Endodermal cell (in vitro differentiated cells): ENCODE results near the gene MMP3. TPM values are rescaled to one million over a fixed set of nuclear protein-coding genes. Genes with fewer than 3 reads are reported as not detected.

Experiments
- DNase-seq: peaks from one replicate; pipeline ENCODE4 v3.0.0-alpha.2; 2017
- H3K27ac ChIP-seq: 2 replicates; pipeline ENCODE4 v1.5.1; 2013; ENCODE audit warnings: mild to moderate bottlenecking, low read depth, low read length, moderate library complexity
- H3K27me3 ChIP-seq: 2 replicates; pipeline ENCODE4 v1.6.1; 2013; ENCODE audit warnings: mild to moderate bottlenecking, low read length, moderate library complexity; ENCODE audit not compliant: insufficient read depth, control insufficient read depth, poor library complexity, severe bottlenecking
- H3K36me3 ChIP-seq: 2 replicates; pipeline ENCODE4 v1.7.0; 2013; ENCODE audit warnings: mild to moderate bottlenecking, low read length, moderate library complexity; ENCODE audit not compliant: control insufficient read depth, insufficient read depth
- H3K4me1 ChIP-seq: one replicate; pipeline ENCODE4 v1.7.0; 2013; ENCODE audit warnings: low read length; ENCODE audit not compliant: control insufficient read depth, insufficient read depth
- H3K4me3 ChIP-seq: 2 replicates; pipeline ENCODE4 v1.5.1; 2013; ENCODE audit warnings: mild to moderate bottlenecking, low read length, moderate library complexity
- H3K9ac ChIP-seq: 2 replicates; pipeline ENCODE4 v1.6.1; 2013; ENCODE audit warnings: mild to moderate bottlenecking, low read length, moderate library complexity; ENCODE audit not compliant: poor library complexity, severe bottlenecking; ENCODE audit errors: extremely low read depth
- H3K9me3 ChIP-seq: 2 replicates; pipeline ENCODE4 v1.6.1; 2013; ENCODE audit warnings: mild to moderate bottlenecking, low read length, moderate library complexity; ENCODE audit not compliant: control insufficient read depth
- H3K27ac Mint-ChIP-seq: 2 replicates; pipeline ENCODE4 v1.8.0; 2020; ENCODE audit warnings: mixed read lengths
- H3K27me3 Mint-ChIP-seq: 2 replicates; pipeline ENCODE4 v1.8.0; 2021; ENCODE audit warnings: mild to moderate bottlenecking, mixed read lengths; ENCODE audit not compliant: insufficient read depth
- H3K36me3 Mint-ChIP-seq: 2 replicates; pipeline ENCODE4 v1.8.0; 2020; ENCODE audit warnings: low read depth, mixed read lengths
- H3K4me1 Mint-ChIP-seq: 2 replicates; pipeline ENCODE4 v1.8.0; 2020; ENCODE audit warnings: mixed read lengths
- H3K4me3 Mint-ChIP-seq: 2 replicates; pipeline ENCODE4 v1.8.0; 2020; ENCODE audit warnings: mild to moderate bottlenecking, moderate library complexity, mixed read lengths
- H3K9me3 Mint-ChIP-seq: 2 replicates; pipeline ENCODE4 v1.8.0; 2020; ENCODE audit warnings: mild to moderate bottlenecking, mixed read lengths
- CTCF ChIP-seq: fragments of 200-600 bp; sonication (generic); conservative IDR thresholded peaks from 2 replicates; pipeline ENCODE4 v1.5.0; 2021; ENCODE audit warnings: antibody characterized with exemption, mild to moderate bottlenecking
- WGBS, 2 experiments: methylation state at CpG; one replicate each; pipeline versions ENCODE4 v1.1.5 to v1.1.7; 2013; ENCODE audit warnings: missing lambda C conversion rate in 2 of 2, mixed read lengths in 1 of 2; ENCODE audit not compliant: insufficient coverage in 1 of 2, insufficient read length in 1 of 2; 5-methylcytosine and 5-hydroxymethylcytosine counted together
- total RNA-seq, 2 donors: library from RNA; stranded (reverse); fragmentation: NEBNext Ultra II Directional in 1 of 2; extraction: Animal tissue kit (Norgen Biotek cat#: 25700) in 1 of 2; gene quantifications; 2 replicates in 1 of 2; 3 replicates in 1 of 2; pipeline ENCODE4 v1.2.1, GENCODE V29; 2021

Gene MMP3
- total RNA-seq, 2 donors from 2014 or later: not detected

DNA sequence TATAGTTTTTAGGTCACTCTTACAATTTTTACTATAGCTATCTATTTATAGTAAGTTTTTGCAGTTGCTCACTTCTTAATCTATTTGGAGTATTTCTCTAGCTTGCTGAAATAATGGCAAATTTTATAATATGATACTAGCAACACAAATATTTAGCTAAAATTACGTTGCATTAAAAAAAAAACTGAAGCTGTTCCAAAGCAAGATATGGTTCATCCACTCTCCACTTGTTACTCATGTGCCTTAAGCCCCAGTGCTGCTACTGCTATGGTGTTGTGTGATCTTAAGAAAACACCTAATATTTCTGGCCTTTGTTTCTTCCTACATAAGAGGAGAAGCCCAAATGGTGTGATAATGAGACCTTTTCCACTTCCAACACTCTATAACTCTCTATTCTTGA is 479 bp downstream of the MMP3 start:
- Histone ChIP-seq H3K27me3 (no peaks in the 10 kb centered on the region), H3K4me3 (no peak overlapping the region), H3K4me1 (no peaks in the 10 kb centered on the region), H3K36me3 (no peaks in the 10 kb centered on the region), H3K9me3 (no peaks in the 10 kb centered on the region), H3K27ac (no peak overlapping the region), H3K9ac (no peak overlapping the region)
- DNase-seq: no peak
- 83% methylated on average over 1 of the region's 1 CpG; no CpG with 5 or more reads in 1 of the 2 experiments for WGBS, 2 experiments
- Mint-ChIP-seq H3K27ac (no peak overlapping the region), H3K27me3 (no peaks in the 10 kb centered on the region), H3K9me3 (peaks cover 2% of the 10 kb centered on the region), H3K36me3 (no peaks in the 10 kb centered on the region), H3K4me3 (no peak overlapping the region), H3K4me1 (peaks cover 5% of the 10 kb centered on the region)
- TF ChIP-seq CTCF: no peak

DNA sequence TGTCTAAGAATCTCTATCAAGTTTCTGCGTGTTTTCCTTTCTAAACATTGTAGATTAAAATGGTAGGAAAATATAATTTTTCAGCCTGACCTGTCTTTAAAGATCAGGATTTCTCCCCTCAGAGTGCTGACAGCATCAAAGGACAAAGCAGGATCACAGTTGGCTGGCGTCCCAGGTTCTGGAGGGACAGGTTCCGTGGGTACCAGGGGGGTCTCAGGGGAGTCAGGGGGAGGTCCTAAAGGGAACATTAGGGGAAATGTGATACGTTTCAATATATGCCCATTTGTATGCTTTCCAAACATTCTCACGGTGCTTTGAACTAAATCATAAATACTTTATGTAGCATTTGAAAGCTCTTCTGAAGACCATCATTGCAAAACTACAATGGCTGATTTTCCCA is 3.4 kb downstream of the MMP3 start:
- no peak overlapping the region for H3K27ac ChIP-seq
- H3K4me1 ChIP-seq: no peaks in the 10 kb centered on the region
- TF ChIP-seq CTCF: no peak
- no peak overlapping the region for H3K4me3 ChIP-seq
- Mint-ChIP-seq H3K27me3 (no peaks in the 10 kb centered on the region), H3K4me3 (no peak overlapping the region), H3K27ac (no peak overlapping the region), H3K4me1 (peaks cover 18% of the 10 kb centered on the region), H3K9me3 (no peaks in the 10 kb centered on the region), H3K36me3 (no peaks in the 10 kb centered on the region)
- no peaks in the 10 kb centered on the region for H3K27me3 ChIP-seq
- 87 to 92% methylated on average over 3 to 5 of the region's 5 CpGs for WGBS, 2 experiments
- H3K36me3 ChIP-seq: no peaks in the 10 kb centered on the region
- DNase-seq: no peak
- H3K9ac ChIP-seq: no peak overlapping the region
- no peaks in the 10 kb centered on the region for H3K9me3 ChIP-seq

GRCh38 chr11:102837646-102838045 is 5.8 kb downstream of the MMP3 start:
- Histone ChIP-seq H3K4me1 (no peaks in the 10 kb centered on the region), H3K27ac (no peak overlapping the region), H3K27me3 (no peaks in the 10 kb centered on the region), H3K36me3 (no peaks in the 10 kb centered on the region), H3K9ac (no peak overlapping the region), H3K9me3 (no peaks in the 10 kb centered on the region), H3K4me3 (no peak overlapping the region)
- Mint-ChIP-seq H3K27me3 (no peaks in the 10 kb centered on the region), H3K36me3 (no peaks in the 10 kb centered on the region), H3K27ac (no peak overlapping the region), H3K9me3 (no peaks in the 10 kb centered on the region), H3K4me3 (no peak overlapping the region), H3K4me1 (peaks cover 13% of the 10 kb centered on the region)
- no peak for TF ChIP-seq CTCF
- WGBS, 2 experiments: 93% methylated on average over 2 of the region's 2 CpGs; no CpG with 5 or more reads in 1 of the 2 experiments
- no peak for DNase-seq
